Mucosa of rectum (tissue), 2 donors: Measurements from ENCODE around the gene CDCA3.
A peak's percentile ranks its signal among the peaks of the same experiment; 100 is the strongest.
"Not testable (repeated sequence)": the region's sequence is repeated elsewhere in the genome, so short reads cannot be mapped to it uniquely, and the experiment has no call there.

Source experiments
- H3K27ac ChIP-seq, 2 donors: one replicate each; pipeline ENCODE4 v1.7.0; 2013; ENCODE audit warnings: inconsistent platforms in 2 of 2, low read depth in 2 of 2, low read length in 2 of 2
- H3K27me3 ChIP-seq, 2 donors: one replicate each; pipeline ENCODE4 v1.7.0; 2013; ENCODE audit warnings: low read length in 2 of 2; ENCODE audit not compliant: control insufficient read depth in 2 of 2, insufficient read depth in 2 of 2
- H3K36me3 ChIP-seq, 2 donors: one replicate each; pipeline ENCODE4 v1.7.0; 2013; ENCODE audit warnings: low read length in 2 of 2; ENCODE audit not compliant: control insufficient read depth in 2 of 2, insufficient read depth in 2 of 2
- H3K4me1 ChIP-seq, 2 donors: one replicate each; pipeline ENCODE4 v1.7.0; 2013; ENCODE audit warnings: low read length in 2 of 2, mild to moderate bottlenecking in 1 of 2; ENCODE audit not compliant: control insufficient read depth in 2 of 2, insufficient read depth in 2 of 2
- H3K4me3 ChIP-seq, 2 donors: one replicate each; pipeline ENCODE4 v1.7.0; 2013; ENCODE audit warnings: low read length in 2 of 2
- H3K9ac ChIP-seq, 2 donors: one replicate each; pipeline ENCODE4 v1.7.0; 2013; ENCODE audit warnings: low read length in 2 of 2, low read depth in 1 of 2, mild to moderate bottlenecking in 1 of 2
- H3K9me3 ChIP-seq, 2 donors: one replicate each; pipeline ENCODE4 v1.7.0; 2013; ENCODE audit warnings: low read length in 2 of 2; ENCODE audit not compliant: control insufficient read depth in 2 of 2
- donor health status: healthy.
- donor health status: Normal muscosa, but diverticular disease.

The CDCA3 gene

DNA sequence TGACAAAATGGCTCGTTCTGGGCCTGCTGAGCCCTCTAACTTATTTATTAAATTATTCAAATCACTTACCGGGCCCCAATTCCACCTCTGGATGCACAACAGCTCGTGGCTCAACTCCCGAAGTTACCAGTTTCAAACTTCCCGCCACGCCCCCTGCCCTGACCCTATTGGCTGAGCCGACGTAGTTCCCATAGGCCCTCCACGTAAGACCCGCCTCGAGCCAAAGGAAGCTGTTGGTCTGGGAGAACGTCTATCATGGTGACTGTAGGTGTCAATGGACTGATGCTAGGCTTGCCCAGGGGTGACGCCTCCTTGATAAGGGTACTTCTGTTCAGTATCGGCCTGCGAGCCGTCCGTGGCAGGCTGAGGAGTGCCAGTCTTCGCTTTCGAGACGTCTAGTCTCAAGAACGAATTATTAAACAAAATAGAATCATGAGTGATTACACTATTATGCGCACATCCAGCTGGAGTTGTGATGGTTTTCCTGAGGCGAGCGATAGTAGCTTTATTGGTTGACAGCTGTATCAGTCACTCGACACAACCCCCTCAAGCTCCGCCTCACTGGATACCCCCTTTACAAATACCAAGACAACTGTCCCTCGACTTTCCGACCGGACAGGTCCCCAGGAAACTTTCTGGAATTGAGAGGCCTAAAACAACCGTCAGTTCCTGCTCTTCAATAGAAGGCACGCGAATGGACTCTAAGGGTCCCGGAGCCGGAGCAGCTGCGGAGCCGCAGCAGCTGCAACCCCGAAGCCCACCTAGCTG lies at the start of gene CDCA3:
Gene CDCA3 (minus strand): TSS at position 134 of the 768 bp plus-strand sequence. CDS start 334 bp downstream, outside the sequence.
- no peaks in the 10 kb centered on the region for H3K9me3 ChIP-seq
- H3K4me1 ChIP-seq = peaks cover 13 to 18% of the 10 kb centered on the region in 2 donors
- peak within 1 kb of the TSS; percentile 92 to 93 for H3K9ac ChIP-seq
- peak within 1 kb of the TSS; percentile 99 to 100 for H3K4me3 ChIP-seq
- H3K36me3 ChIP-seq = peaks cover 15 to 19% of the 10 kb centered on the region in 2 donors
- H3K27me3 ChIP-seq = no peaks in the 10 kb centered on the region
- H3K27ac ChIP-seq = peak within 1 kb of the TSS; percentile 98 to 100

DNA sequence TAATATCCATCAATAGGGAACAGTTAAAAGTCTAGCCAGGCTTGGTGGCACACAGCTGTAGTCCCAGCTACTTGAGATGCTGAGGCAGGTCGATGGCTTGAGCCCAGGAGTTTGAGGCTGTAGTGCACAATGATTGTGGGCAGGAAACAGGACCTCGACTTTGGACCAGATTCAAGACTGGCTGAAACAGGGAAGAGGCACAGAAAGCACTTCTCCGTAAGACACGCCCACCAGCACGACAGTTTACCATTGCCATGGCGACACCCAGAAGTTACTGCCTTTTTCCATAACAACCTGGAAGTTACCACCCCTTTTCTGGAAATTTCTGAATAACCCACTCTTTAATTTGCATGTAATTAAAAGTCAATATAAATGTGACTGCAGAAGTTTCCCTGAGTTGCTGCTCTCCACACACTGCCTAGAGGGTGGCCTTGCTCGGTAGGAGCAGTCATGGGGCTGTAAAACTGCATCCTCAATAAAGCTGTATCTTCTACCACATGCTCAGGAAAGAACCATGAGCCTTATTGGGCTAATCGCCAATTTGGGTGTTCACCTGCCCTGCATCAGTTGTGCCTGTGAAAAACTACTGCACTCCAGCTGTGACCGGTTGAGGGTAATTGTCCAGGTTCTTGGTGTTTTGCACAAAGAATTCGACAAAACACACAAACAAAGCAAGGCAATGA lies 48.9 kb upstream of the CDCA3 start:
- Histone ChIP-seq H3K36me3 (no peaks in the 10 kb centered on the region), H3K9me3 (no peaks in the 10 kb centered on the region), H3K27ac (peak overlapping the region; percentile 34 to 56), H3K4me1 (peaks cover 4 to 14% of the 10 kb centered on the region in 2 donors), H3K9ac (peak overlapping the region in 1 of 2 donors; percentile 10), H3K27me3 (no peaks in the 10 kb centered on the region), H3K4me3 (peak overlapping the region in 1 of 2 donors; percentile 5)

GRCh38 chr12:6899427-6899826 lies 48.3 kb upstream of the CDCA3 start:
- peaks cover 2 to 11% of the 10 kb centered on the region in 2 donors for H3K4me1 ChIP-seq
- H3K9ac ChIP-seq = no peak overlapping the region
- peak overlapping the region in 1 of 2 donors; percentile 5 for H3K4me3 ChIP-seq
- no peaks in the 10 kb centered on the region for H3K9me3 ChIP-seq
- no peaks in the 10 kb centered on the region for H3K27me3 ChIP-seq
- peak overlapping the region in 1 of 2 donors; percentile 56 for H3K27ac ChIP-seq
- H3K36me3 ChIP-seq = no peaks in the 10 kb centered on the region

DNA sequence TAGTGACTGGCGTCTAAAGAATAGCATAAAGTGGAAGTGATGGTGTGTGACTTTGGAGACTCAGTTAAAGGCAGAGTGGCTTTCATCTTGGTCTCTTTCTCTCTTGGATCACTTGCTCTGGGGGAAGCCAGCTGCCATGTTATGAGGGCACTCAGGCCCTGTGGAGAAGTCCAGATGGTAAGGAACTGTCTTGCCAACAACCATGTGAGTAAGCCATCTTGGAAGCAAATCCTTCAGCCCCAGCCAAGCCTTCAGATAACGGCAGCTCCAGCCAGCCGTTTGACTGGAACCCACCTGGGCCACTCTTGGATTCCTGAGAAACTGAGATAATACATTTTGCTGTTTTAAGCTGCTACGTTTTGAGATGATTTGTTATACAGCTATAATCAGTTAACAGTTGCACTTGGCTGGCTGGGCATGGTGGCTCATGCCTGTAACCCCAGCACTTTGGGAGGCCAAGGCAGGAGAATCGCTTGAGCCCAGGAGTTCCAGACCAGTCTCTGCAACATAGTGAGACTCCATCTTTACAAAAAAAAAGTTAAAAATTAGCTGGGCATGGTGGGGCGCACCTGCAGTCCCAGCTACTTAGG lies 45.9 kb upstream of the CDCA3 start:
- Histone ChIP-seq H3K9me3 (no peaks in the 10 kb centered on the region), H3K27ac (no peak overlapping the region), H3K4me1 (peaks cover 0 to 4% of the 10 kb centered on the region in 2 donors), H3K36me3 (no peaks in the 10 kb centered on the region), H3K9ac (no peak overlapping the region), H3K4me3 (no peak overlapping the region), H3K27me3 (no peaks in the 10 kb centered on the region)

GRCh38 chr12:6894321-6894720 lies 43.2 kb upstream of the CDCA3 start:
- Histone ChIP-seq H3K27me3 (no peaks in the 10 kb centered on the region), H3K27ac (no peak overlapping the region), H3K4me1 (peaks cover 8 to 11% of the 10 kb centered on the region in 2 donors), H3K9ac (no peak overlapping the region), H3K4me3 (no peak overlapping the region), H3K36me3 (no peaks in the 10 kb centered on the region), H3K9me3 (no peaks in the 10 kb centered on the region)

DNA sequence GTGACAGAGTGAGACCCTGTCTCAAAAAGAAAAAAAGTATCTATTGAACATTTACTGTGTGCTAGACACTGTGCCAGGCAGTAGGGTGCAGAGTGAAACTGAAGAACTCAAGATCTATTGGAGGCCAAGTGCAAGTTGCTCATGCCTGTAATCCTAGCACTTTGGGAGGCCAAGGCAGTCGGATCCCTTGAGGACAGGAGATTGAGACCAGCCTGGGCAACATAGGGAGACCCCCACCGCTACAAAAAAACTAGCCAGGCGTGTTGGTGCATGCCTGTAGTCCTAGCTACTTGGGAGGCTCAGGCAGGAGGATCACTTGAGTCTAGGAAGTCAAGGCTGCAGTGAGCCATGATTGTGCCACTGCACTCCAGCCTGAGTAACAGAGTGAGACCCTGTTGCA lies 41.6 kb upstream of the CDCA3 start:
- H3K4me1 ChIP-seq = peaks cover 8 to 11% of the 10 kb centered on the region in 2 donors
- not testable (repeated sequence) for H3K4me3 ChIP-seq, H3K27me3 ChIP-seq, H3K9ac ChIP-seq, H3K27ac ChIP-seq, H3K9me3 ChIP-seq, H3K36me3 ChIP-seq

- Histone ChIP-seq H3K9me3 (no peaks in the 10 kb centered on the region), H3K27me3 (no peaks in the 10 kb centered on the region), H3K4me1 (peaks cover 8 to 11% of the 10 kb centered on the region in 2 donors), H3K36me3 (no peaks in the 10 kb centered on the region), H3K9ac (peak overlapping the region; percentile 86 to 90), H3K4me3 (peak overlapping the region; percentile 83 to 85), H3K27ac (peak overlapping the region; percentile 88 to 94)
Observed at GRCh38 chr12:6891646-6892001, 40.5 kb upstream of the CDCA3 start.

- Histone ChIP-seq H3K27me3 (no peaks in the 10 kb centered on the region), H3K4me3 (peak overlapping the region; percentile 85 to 86), H3K36me3 (no peaks in the 10 kb centered on the region), H3K27ac (peak overlapping the region; percentile 88 to 94), H3K9me3 (no peaks in the 10 kb centered on the region), H3K9ac (peak overlapping the region; percentile 86 to 90), H3K4me1 (peaks cover 8 to 11% of the 10 kb centered on the region in 2 donors)
Observed at GRCh38 chr12:6890789-6891645, 39.9 kb upstream of the CDCA3 start.

GRCh38 chr12:6889775-6890573 lies 38.9 kb upstream of the CDCA3 start:
- Histone ChIP-seq H3K4me3 (peak overlapping the region; percentile 75 to 86), H3K27ac (peak overlapping the region; percentile 83 to 88), H3K4me1 (peaks cover 8 to 11% of the 10 kb centered on the region in 2 donors), H3K9ac (peak overlapping the region in 1 of 2 donors; percentile 81)
- not testable (repeated sequence) for H3K27me3 ChIP-seq, H3K9me3 ChIP-seq, H3K36me3 ChIP-seq
